Hippocampal formation (tissue), 2 donors: Measurements from ENCODE around the gene C4orf36.

ENCODE experiments used
- DNase-seq, 2 donors: peaks; one replicate each; lab custom pipeline; 2025; lab: John Stamatoyannopoulos, UW

C4orf36 gene, protein sequence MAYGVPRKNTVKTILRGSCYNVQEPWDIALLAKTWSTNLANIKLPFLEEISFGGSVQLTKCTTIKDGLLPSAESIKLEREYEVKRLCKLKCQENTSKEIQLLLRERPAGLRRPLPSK

DNA sequence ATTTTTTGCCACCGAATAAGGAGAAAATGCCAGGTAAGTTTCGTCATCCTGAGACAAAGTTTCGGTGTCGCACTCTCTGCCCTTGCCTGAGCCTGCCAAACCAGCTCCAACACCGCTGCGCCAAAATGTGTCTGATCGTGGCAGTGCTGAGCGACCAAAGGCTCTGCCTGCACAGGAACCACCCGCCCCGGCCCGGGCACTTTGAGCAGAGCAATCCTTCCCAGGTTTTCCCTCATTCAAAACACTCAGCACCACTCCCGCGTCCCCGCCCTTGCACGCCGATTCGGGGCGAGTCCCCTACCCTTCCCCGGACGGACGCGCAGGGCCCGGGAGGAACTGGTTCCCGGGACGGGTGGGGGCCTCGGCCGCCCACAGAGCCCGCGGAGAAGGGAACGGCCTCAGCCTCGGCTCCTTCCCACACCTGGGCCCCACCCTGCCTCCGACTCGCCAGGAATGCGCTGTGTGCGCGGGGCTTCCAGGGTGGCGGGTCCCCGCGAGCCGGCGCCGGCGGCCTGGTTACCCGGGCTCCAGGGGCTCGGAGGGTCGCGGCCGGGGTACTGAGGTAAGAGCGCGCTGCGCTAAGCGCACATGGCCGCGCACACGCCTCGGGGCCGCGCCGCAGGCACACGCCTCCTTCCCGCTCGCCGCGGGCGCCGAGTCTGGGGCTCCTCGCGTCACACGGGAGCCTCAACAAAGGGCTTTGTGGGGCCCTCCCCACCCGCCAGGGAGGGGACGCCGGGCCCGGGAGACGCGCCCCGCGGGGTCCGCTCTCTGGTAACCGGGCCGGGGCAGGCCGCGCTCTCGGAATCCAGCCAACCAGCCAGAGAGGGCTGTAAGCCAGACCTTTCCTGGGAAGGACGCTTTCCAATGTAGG lies at the start of gene C4orf36:
TSS of gene C4orf36 (minus strand) at position 661 of the 874 bp plus-strand sequence. CDS start 902 bp downstream, outside the sequence.
- DNase-seq = peak; percentile 40 to 63

DNA sequence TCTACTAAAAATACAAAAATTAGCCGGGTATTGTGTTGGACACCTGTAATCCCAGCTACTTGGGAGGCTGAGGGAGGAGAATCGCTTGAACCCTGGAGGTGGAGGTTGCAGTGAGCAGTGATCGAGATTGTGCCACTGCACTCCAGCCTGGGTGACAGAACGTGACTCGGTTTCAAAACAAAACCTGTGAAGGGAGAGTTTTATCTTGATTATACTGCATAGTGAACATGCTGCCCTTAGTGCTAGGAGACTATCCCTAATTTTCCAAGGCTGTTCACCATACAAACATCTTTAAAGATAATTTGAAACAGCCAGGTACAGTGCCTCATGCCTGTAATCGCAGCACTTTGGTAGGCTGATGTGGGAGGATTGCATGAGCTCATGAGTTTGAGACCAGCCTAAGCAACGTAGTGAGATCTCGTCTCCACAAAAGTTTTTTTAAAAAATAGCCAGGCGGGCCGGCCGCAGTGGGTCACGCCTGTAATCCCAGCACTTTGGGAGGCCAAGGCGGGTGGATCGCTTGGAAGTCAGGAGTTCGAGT lies 48.8 kb upstream of the C4orf36 start:
- DNase-seq = no peak

DNA sequence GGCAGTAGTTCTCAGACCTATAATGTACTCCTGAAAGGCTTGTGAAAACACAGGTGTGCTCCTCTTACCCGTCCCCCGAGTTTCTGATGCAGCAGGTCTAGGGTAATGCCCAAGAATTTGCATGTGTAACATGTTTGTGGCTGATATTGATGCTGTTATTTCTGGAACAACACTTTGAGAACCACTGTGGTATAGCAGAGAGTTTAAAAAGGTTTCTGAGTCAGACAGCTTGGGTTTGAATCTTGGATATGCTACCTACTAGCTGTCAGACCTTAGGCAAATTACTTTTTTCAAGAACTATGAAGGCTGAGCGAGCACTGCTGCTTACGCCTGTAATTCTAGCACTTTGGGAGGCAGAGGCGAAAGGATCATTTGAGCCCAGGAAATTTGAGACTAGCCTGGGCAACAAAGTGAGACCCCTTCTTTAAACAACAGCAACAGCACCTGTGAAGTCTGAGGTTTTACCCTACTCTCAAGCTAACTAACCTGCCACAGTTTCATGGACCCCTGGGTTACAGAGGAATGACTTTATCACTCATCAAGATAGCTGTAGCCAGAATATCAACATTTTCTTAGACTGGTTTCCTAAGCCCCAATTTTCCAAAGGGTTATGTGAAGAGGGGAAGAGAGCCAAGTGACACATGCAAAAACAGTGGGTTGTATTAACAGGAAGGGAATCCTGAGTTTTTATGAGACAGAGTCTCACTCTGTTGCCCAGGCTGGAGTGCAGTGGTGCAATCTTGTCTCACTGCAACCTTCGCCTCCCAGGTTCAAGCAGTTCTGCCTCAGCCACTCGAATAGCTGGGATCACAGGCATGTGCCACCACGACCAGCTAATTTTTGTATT lies 47.7 kb upstream of the C4orf36 start:
- DNase-seq = no peak

DNA sequence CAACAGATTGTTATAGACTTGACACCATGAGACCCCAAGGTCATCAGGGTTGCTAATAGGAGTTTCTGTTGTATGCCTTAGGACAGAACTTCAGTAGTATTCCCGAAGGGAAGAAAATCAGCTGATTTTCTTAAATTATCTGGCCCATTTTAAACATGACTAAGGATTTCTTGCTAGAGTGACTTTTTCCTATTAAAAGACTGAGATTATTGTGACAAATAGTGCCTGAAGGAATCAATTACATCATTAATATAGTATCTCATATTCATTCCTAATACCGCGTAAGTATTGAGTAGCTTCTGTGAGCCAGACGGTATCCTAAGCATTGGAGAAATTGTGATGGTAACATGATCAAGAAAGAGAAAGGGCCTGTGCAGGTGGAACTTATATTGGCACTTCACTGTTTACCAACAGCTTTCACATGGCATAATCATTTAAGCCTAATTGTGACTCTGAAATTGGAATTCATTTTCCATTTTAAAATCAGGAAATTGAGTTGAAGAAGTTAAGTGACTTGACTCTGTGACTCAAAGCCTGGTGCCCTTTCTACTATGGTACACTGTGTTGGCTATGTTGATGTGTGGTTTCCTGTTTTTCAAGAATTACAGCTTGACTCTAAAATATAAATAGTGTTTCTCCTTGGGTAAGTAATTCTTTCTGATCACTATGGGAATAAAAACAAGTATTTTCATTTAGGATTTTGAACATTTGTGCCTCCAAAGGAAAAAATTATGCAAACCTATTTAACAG lies 46.7 kb upstream of the C4orf36 start:
- no peak for DNase-seq

DNA sequence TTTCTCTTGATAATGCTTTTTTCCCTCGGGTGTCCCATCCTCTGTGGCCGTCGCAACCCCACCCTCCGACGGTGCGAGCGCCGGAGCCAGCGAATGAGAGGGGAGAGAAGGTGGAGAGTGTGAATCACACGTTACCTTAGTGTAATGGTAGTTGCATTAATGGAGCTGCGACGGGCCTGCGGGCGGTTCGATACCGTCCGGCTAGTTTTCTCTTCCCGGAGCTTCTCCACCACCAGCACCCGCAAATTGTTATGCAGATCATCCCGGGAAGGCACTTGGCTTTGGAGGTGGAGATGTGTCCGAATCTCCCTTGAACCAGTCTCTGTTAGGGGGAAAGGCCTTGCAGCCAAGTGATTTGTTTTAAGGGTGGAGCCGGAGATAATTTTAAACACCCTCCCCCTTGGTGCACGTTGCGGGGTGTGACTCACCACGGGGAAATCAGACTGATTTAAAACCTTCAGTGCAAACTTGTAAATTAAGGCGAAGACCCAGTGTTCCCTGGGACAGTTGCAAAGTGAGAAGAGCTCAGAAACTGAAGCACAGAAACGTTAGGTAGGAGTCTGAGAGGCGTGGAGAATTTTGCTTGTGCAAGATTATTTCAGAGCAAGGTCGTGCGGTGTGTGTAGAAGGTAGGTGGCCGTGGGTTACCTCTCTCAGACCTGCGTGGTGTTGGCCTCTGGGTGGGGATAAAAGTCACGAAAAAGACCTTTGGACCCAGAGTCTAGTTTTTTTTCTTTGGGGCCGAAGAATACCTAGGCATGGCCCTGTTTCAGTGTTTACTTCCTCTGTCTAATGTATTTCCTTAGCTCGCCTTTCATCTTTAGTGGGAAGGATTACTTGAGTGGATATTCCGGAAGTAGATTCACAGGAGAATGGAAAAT lies 43.9 kb upstream of the C4orf36 start:
- DNase-seq = peak; percentile 18 to 24

DNA sequence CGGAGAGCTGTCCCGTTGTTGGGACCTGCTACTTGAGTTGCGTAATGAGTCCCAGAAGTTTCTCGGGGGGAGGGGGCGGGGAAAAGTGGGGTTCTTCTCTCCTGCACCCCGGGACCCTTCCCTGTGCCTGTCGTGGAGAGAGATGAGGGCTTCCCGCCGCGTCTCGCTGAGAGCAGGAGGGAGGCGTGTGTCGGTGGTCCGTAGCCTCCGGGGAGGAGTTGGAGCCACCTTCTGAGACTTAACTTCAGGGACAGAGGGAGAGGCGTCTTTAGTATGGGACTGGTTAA lies 43.3 kb upstream of the C4orf36 start:
- DNase-seq = no peak

DNA sequence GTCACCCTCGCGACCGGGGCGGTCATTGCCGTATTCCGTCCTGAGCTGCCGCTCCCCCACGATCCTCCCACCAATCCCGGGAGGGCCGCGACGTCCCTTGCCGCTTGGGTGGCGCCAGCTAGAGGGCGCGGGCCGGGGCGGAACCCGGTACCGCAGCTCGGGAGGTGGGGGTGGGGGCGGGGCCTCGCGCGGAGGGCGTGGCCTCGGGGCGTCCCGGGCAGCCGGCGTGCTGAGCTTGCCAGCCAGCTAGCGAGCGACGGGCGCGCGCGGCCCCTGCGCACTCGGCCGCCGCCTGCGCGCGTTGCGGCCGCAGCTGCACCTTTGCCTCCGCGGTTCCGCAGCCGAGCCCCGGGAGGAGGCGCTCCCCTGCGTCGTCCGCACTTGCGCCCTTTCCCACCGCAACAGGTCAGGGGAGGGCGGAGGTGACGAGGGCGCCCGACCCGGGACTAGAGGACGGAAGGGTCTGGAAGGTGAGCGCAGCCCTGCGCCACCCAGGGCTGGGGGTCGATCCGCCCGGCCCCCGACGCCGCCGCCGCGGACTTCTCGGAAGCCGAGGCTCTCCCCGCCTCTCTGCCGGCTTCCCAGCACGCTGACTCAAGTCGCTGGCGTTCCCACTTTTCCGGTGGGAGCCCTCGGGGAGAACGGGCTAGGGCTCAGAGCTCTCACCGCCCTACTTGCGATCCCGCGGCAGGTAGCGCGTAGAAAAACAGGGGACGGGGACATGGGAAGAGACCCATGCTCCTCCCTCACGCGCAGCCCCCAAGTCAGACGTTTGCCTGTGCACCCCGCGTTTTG lies 42.7 kb upstream of the C4orf36 start, which contains the start of gene AFF1:
TSS of gene AFF1 (plus strand) at position 241 of the 795 bp plus-strand sequence. CDS start 13,523 bp downstream, outside the sequence.
- DNase-seq = peak; percentile 88 to 94

DNA sequence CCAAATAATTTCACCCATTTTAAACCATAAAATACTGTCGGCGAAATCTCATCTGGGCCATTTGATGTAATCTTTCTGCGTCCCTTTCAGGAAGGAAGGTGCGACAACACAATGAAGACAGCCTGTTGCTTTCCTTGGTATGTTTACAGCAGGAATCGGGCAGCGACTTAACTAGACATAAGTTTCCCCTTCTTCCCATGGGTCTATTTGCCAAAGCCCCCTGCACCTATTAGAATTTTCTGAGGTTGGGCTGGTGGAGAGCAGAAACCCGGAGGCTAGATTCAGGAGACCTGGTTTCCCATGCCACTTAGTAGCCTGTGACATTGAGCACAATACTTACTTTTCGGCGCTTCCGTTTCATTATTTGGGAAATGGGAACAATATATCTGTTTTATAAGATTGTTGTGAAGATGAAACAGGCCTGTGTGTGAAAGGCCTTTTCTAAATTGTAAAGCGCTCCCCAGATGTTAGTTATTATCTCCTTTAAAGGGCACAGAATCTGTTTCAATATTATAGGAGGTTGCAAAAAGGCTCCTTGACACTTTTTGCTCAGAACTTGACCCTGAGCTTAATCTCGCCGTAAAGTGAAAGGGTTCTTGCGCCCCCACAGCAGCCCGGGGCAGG lies 42.0 kb upstream of the C4orf36 start:
- DNase-seq = no peak

DNA sequence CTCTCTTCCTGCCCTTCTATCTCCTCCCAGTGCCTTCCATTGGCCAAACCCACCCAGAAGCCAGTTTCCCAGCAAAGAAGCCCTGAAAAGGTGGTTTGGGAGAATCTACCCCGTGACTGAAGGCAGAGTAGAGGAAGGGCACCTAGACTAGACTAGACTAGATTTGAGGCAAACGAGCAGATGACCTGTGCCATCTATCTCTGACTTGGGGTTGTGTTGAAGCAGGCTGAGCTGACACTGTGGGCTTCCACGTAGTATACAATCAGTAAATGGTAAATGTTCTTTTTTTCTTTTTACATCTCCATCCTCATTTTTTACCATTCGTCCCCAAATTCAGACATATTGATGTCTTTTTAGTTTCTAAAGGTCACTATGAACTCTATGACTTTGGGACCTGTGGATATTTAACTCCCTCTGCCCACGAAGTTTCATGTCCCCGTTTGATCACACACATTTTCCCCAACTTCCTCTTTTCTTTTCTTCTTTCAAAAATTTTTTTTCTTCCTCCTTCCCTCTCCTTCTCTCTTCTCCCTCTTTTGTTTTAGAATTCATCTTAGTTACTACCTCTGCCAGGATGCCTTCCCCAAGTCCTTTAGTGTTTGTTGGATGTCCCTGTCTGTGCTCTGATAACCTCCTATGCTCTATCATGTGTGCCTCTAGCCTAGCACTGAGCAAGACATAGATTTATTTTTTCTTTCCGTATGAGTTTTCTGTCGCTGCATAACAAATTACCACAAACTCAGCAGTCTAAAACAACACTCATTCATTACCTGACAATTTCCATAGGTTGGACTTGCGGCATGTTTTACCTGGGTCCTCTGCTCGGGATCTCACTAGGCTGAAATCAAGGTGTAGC lies 36.4 kb upstream of the C4orf36 start:
- no peak for DNase-seq

DNA sequence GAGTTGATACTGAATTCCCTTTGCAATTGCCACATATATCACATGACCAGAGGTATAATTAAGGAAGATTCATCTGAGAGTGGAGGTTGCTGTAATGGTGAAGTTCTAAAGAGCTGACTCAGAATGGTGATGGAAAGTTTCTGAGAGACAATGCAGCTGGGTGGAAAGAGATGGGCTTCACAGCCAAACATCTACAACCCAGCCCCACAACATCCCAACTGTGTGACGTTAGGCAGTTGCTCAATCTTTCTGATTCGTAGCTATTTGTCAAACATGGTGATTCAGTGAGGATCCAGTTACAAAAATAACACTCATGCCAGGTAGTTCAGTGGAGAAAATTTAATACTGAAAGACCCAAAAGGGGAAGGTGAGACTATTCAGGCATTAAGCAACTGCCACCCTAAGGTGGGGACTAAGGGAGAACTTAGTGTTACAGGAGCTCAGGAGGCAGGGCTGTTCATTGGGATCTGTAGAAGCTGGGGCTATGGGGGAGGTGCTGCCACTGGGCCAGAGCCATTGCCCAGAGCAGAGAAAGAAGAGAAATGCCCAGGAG lies 35.7 kb upstream of the C4orf36 start:
- no peak for DNase-seq

DNA sequence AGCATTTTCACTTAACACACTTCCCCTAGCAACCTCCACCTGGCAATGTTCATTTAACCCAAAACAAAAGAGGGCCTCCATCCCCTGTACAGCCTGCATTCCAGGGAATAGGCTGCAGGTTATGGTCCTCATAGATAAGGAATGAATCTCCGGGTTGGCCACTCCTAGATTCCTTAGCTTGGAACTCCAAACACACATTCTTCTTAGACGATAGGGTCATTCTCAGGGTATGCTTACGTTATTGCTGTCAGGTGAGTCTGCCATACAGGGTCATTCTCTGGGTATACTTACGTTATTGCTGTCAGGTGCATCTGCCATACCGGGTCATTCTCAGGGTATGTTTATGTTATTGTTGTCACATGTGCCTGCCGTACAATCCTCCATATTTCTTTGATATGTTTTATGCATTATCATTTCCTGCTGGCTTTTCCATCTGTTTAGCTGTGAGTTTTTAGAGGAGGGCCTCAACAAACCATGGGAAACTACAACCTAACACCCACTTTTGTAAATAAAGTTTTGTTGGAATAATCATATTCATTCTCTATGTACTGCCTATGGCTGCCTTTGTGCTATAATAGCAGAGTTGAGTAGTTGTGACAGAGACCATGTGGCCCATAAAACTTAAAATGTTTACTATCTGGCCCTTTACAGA lies 34.3 kb upstream of the C4orf36 start:
- no peak for DNase-seq

DNA sequence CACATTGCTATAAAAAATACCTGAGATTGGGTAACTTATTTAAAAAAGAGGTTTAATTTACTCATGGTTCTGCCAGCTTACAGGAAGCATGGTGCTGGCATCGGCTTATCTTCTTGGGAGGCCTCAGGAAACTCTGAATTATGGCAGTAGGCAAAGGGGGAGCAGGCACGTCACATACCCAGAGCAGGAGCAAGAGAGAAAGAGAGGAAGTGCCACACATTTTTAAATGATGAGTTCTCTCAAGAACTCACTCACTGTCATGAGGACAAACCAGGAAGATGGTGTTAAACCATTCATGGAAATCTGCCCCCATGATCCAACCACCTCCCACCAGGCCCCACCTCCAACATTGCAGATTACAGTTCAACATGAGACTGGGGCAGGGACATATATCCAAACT lies 32.6 kb upstream of the C4orf36 start:
- DNase-seq = no peak

DNA sequence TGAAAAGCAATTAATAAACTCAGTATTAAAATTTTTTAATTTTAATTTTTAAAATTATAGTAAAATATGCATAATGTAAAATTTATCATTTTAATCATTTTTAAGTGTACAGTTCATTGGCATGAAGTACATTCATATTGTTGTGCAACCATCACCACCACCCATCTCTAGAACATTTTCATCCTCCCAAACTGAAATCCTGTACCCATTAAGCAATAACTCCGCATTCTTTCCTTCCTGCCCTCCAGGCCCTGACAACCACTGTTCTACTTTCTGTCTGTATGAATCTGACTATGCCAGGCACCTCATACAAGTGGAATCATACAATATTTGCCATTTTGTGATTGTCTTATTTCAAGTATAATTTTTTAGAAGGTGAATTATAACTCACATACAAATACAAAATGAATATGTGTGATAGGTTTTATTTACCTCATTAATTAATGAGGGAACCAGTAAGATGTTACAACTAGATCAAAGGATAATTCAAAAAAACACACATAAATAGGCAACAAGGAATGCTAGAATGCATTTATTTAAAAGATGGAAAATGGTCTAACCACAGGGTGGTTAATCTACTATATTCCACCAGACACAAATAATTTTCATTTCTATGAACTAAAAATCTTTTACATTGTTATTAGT lies 29.5 kb upstream of the C4orf36 start:
- no peak for DNase-seq

DNA sequence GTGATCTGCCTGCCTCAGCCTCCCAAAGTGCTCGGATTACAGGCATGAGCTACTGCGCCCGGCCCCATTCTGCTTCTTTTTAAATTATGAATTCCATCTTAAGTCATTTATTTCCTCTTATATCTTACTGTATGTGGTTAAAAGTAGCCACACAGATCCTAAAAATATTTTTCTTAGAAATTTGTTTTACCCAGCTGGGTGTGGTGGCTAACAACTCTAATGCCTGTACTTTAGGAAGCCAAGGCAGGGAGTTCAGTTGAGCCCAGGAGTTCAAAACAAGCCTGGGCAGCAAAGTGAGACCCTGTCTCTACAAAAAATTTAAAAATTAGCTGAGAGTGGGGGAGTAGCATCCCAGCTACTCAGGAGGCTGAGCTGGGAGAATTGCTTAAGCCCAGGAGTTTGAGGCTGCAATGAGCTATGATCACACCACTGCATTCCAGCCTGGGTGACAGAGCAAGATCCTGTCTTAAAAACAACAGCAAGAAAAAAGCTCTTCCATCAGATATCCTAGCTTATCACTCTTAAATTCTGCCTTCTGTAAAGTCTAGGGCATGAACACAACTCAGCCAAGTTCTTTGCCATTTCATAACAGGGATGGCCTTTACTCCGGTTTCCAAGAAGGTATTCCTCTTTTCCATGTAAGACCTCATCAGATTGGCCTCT lies 27.5 kb upstream of the C4orf36 start:
- DNase-seq = no peak

DNA sequence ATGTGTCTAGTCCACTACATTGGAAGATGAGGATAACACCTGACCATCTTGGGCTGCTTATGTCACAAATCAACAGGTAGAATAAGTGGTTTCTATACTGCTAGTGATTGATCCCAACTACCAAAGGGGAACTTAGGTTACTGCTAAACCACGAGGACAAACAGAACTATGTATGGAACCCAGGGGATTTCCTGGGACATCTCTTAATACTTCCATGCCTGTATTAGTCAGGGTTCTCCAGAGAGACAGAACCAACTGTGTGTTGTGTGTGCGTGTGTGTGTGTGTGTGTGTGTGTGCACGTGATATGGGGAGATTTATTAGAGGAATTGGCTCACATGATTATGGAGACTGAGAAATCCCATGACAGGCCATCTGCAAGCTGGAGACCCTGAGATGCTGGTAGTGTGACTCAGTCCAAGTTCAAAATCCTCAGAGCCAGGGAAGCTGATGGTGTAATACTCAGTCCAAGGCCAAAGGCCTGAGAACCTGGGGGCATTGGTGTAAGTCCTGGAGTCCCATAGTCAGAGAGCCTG lies 26.4 kb upstream of the C4orf36 start:
- no peak for DNase-seq
